HCT116 (cell line): Measurements from ENCODE around the gene MIER3. TPM values are rescaled to one million over a fixed set of nuclear protein-coding genes. Genes with fewer than 3 reads are reported as not detected.

Experiments used
- ATAC-seq: fragments of 200-7000 bp; cut with Tn5 transposase; 2 replicates; pipeline ENCODE4 v1.9.1; 2020; ENCODE audit warnings: mild to moderate bottlenecking, moderate library complexity
- BruUV-seq: library from RNA; stranded (reverse); fragments of 400-500 nt; replicated peaks from 2 replicates; lab custom pipeline; 2021; lab: Mats Ljungman, UMichigan
- CTCF ChIA-PET: fragments of 300-600 bp; sonication (Branson Sonifier 250); formaldehyde crosslinking; loops from one replicate; lab custom pipeline; 2021; ENCODE audit warnings: antibody characterized with exemption; lab: Charles Lee
- POLR2A ChIA-PET: fragments of 300-600, 350-600 bp; sonication (Branson Sonifier 250); formaldehyde crosslinking; loops from one replicate; lab custom pipeline; 2021; ENCODE audit warnings: antibody characterized with exemption; lab: Charles Lee
- RAD21 ChIA-PET, 2 experiments: fragments of 300-600 bp; sonication (Branson Sonifier 250); formaldehyde crosslinking; loops; one replicate each; lab custom pipeline; 2023; ENCODE audit warnings: low total read pairs in 2 of 2; ENCODE audit not compliant: uncharacterized antibody in 2 of 2, unreplicated experiment in 2 of 2, low non-redundant PET in 1 of 2; lab: Charles Lee
- DNase-seq: peaks from one replicate; pipeline ENCODE4 v3.0.0-alpha.2; 2010; ENCODE audit warnings: low read depth, low spot score
- H2AFZ ChIP-seq: fragments of 200-600 bp; shearing (Covaris generic), sonication (generic); 2 replicates; pipeline ENCODE4 v1.6.1; 2017; ENCODE audit warnings: low read depth, mixed run types, mixed read lengths, antibody characterized with exemption, low read length; ENCODE audit not compliant: poor library complexity, severe bottlenecking
- H3K27ac ChIP-seq: 2 replicates; pipeline ENCODE4 v1.5.1; 2012; ENCODE audit warnings: low read depth, low read length
- H3K27me3 ChIP-seq: fragments of 200-600 bp; sonication (generic); 2 replicates; pipeline ENCODE4 v1.6.1; 2016; ENCODE audit warnings: mixed run types, low read length, mixed read lengths; ENCODE audit not compliant: insufficient read depth
- H3K36me3 ChIP-seq, 2 experiments: fragments of 200-500 bp in 1 of 2; fragments of 200-600 bp in 1 of 2; sonication (Bioruptor generic) in 1 of 2; sonication (generic) in 1 of 2; 2 replicates each; pipeline versions ENCODE4 v1.5.1 to v1.6.1; 2014 to 2016; ENCODE audit warnings: low read length in 2 of 2, inconsistent platforms in 1 of 2, mixed read lengths in 1 of 2, mixed run types in 1 of 2; ENCODE audit not compliant: insufficient read depth in 2 of 2, control insufficient read depth in 1 of 2
- H3K4me1 ChIP-seq, 2 experiments: fragments of 200-600 bp in 1 of 2; sonication (generic) in 1 of 2; 2 replicates each; pipeline versions ENCODE4 v1.5.1 to v1.6.1; 2012 to 2017; ENCODE audit warnings: low read length in 2 of 2, inconsistent platforms in 1 of 2, mild to moderate bottlenecking in 1 of 2, mixed read lengths in 1 of 2, mixed run types in 1 of 2, moderate library complexity in 1 of 2; ENCODE audit not compliant: insufficient read depth in 2 of 2, control insufficient read depth in 1 of 2
- H3K4me2 ChIP-seq: fragments of 200-600 bp; sonication (generic); 2 replicates; pipeline ENCODE4 v1.6.1; 2017; ENCODE audit warnings: mixed run types, low read length, mixed read lengths
- H3K4me3 ChIP-seq, 2 experiments: fragments of 200-600 bp in 1 of 2; sonication (generic) in 1 of 2; replicated peaks in 1 of 2; 2 replicates each; pipeline ENCODE4 v1.5.1; 2011 to 2016; ENCODE audit warnings: low read length in 2 of 2, control low read depth in 1 of 2, low read depth in 1 of 2, mild to moderate bottlenecking in 1 of 2, mixed read lengths in 1 of 2, mixed run types in 1 of 2
- H3K79me2 ChIP-seq: fragments of 200-600 bp; sonication (generic); 2 replicates; pipeline ENCODE4 v1.6.1; 2017; ENCODE audit warnings: mild to moderate bottlenecking, mixed run types, low read length, moderate library complexity, mixed read lengths; ENCODE audit not compliant: insufficient read depth
- H3K9ac ChIP-seq: fragments of 200-600 bp; sonication (generic); 2 replicates; pipeline ENCODE4 v1.6.1; 2016; ENCODE audit warnings: low read length, mixed read lengths
- H3K9me2 ChIP-seq: fragments of 200-600 bp; sonication (generic), shearing (Covaris generic); 2 replicates; pipeline ENCODE4 v1.6.1; 2017; ENCODE audit warnings: mixed run types, mild to moderate bottlenecking, moderate library complexity; ENCODE audit not compliant: insufficient read depth
- H3K9me3 ChIP-seq, 2 experiments: fragments of 200-500 bp in 1 of 2; fragments of 200-600 bp in 1 of 2; sonication (Bioruptor generic) in 1 of 2; sonication (generic) in 1 of 2; 2 replicates each; pipeline ENCODE4 v1.6.1; 2014 to 2017; ENCODE audit warnings: low read length in 2 of 2, mixed read lengths in 2 of 2, inconsistent platforms in 1 of 2, low read depth in 1 of 2, mild to moderate bottlenecking in 1 of 2, mixed run types in 1 of 2, moderate library complexity in 1 of 2; ENCODE audit not compliant: control insufficient read depth in 1 of 2, insufficient read depth in 1 of 2
- H4K20me1 ChIP-seq: fragments of 200-600 bp; sonication (generic), shearing (Covaris generic); 2 replicates; pipeline ENCODE4 v1.6.1; 2017; ENCODE audit warnings: mixed run types, mild to moderate bottlenecking, moderate library complexity; ENCODE audit not compliant: insufficient read depth
- ATF3 ChIP-seq: IDR thresholded peaks from 2 replicates; pipeline ENCODE4 v1.6.1; 2012
- CBX3 ChIP-seq: IDR thresholded peaks from 2 replicates; pipeline ENCODE4 v1.6.1; 2012; ENCODE audit warnings: low read depth
- CEBPB ChIP-seq: IDR thresholded peaks from 2 replicates; pipeline ENCODE4 v1.6.1; 2012; ENCODE audit warnings: low read depth
- EGR1 ChIP-seq: IDR thresholded peaks from 2 replicates; pipeline ENCODE4 v1.6.1; 2012; ENCODE audit warnings: low read depth
- ELF1 ChIP-seq: IDR thresholded peaks from 2 replicates; pipeline ENCODE4 v1.6.1; 2012; ENCODE audit warnings: low read depth, borderline replicate concordance
- FOSL1 ChIP-seq: IDR thresholded peaks from 2 replicates; pipeline ENCODE4 v1.6.1; 2012; ENCODE audit warnings: low read depth
- JUND ChIP-seq: IDR thresholded peaks from 2 replicates; pipeline ENCODE4 v1.6.1; 2012
- POLR2AphosphoS5 ChIP-seq: IDR thresholded peaks from 2 replicates; pipeline ENCODE4 v1.6.1; 2011; ENCODE audit warnings: mild to moderate bottlenecking, low read depth, low read length, moderate library complexity
- RAD21 ChIP-seq: IDR thresholded peaks from 2 replicates; pipeline ENCODE4 v1.6.1; 2012; ENCODE audit warnings: low read depth, mild to moderate bottlenecking
- SIN3A ChIP-seq: IDR thresholded peaks from 2 replicates; pipeline ENCODE4 v1.6.1; 2012; ENCODE audit warnings: low read depth
- SP1 ChIP-seq: IDR thresholded peaks from 2 replicates; pipeline ENCODE4 v1.6.1; 2012; ENCODE audit warnings: low read depth
- SRF ChIP-seq: IDR thresholded peaks from 2 replicates; pipeline ENCODE4 v1.6.1; 2012; ENCODE audit warnings: low read depth
- YY1 ChIP-seq: IDR thresholded peaks from 2 replicates; pipeline ENCODE4 v1.6.1; 2011; ENCODE audit warnings: low read length, low read depth, moderate library complexity, mild to moderate bottlenecking; ENCODE audit not compliant: insufficient replicate concordance; ENCODE audit errors: extremely low read depth
- ZNF274 ChIP-seq: fragments of 200-500 bp; sonication (Bioruptor generic); IDR thresholded peaks from 2 replicates; pipeline ENCODE4 v1.6.1; 2014; ENCODE audit warnings: mild to moderate bottlenecking, low read depth, low read length, inconsistent platforms
- intact Hi-C: fragments of 100-400 bp; cut with micrococcal nuclease; formaldehyde crosslinking; loops from 2 replicates; pipeline ENCODE4 v1.10.0; 2022
- total RNA-seq: library from RNA; stranded (reverse); gene quantifications from one replicate; pipeline ENCODE4 v1.2.1, GENCODE V29; 2021; ENCODE audit not compliant: unreplicated experiment
- TF ChIP-seq, protein P1 (sequence below): IDR thresholded peaks from 2 replicates; pipeline ENCODE4 v1.6.1; 2012; ENCODE audit warnings: low read depth
- TF ChIP-seq, protein P2 (sequence below): IDR thresholded peaks from 2 replicates; pipeline ENCODE4 v1.6.1; 2012
- TF ChIP-seq, protein P3 (sequence below): IDR thresholded peaks from 2 replicates; pipeline ENCODE4 v1.6.1; 2011; ENCODE audit warnings: mild to moderate bottlenecking, low read length, moderate library complexity; ENCODE audit not compliant: insufficient replicate concordance; ENCODE audit errors: extremely low read depth

The MIER3 gene
- total RNA-seq, 1 experiment from 2014 or later: 21.9 TPM

- ChIA-PET CTCF (no interaction called here), POLR2A (no interaction called here), RAD21 (no interaction called here)
- intact Hi-C loops: no loop called here
- Histone ChIP-seq H3K9me2 (no peaks in the 10 kb centered on the region), H2AFZ (no peak overlapping the region), H3K27ac (no peak overlapping the region), H3K9ac (no peak overlapping the region), H3K27me3 (no peaks in the 10 kb centered on the region), H3K36me3 (no peaks in the 10 kb centered on the region), H3K4me3 (no peak overlapping the region), H3K4me2 (no peak overlapping the region), H3K79me2 (no peaks in the 10 kb centered on the region), H3K9me3 (no peaks in the 10 kb centered on the region), H3K4me1 (peaks cover 0 to 3% of the 10 kb centered on the region in 2 experiments; a peak in 1 of 4 replicates), H4K20me1 (no peaks in the 10 kb centered on the region)
- BruUV-seq: no TSS peak
- TF ChIP-seq, protein P1, sequence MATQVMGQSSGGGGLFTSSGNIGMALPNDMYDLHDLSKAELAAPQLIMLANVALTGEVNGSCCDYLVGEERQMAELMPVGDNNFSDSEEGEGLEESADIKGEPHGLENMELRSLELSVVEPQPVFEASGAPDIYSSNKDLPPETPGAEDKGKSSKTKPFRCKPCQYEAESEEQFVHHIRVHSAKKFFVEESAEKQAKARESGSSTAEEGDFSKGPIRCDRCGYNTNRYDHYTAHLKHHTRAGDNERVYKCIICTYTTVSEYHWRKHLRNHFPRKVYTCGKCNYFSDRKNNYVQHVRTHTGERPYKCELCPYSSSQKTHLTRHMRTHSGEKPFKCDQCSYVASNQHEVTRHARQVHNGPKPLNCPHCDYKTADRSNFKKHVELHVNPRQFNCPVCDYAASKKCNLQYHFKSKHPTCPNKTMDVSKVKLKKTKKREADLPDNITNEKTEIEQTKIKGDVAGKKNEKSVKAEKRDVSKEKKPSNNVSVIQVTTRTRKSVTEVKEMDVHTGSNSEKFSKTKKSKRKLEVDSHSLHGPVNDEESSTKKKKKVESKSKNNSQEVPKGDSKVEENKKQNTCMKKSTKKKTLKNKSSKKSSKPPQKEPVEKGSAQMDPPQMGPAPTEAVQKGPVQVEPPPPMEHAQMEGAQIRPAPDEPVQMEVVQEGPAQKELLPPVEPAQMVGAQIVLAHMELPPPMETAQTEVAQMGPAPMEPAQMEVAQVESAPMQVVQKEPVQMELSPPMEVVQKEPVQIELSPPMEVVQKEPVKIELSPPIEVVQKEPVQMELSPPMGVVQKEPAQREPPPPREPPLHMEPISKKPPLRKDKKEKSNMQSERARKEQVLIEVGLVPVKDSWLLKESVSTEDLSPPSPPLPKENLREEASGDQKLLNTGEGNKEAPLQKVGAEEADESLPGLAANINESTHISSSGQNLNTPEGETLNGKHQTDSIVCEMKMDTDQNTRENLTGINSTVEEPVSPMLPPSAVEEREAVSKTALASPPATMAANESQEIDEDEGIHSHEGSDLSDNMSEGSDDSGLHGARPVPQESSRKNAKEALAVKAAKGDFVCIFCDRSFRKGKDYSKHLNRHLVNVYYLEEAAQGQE: no peak
- TF ChIP-seq YY1: no peak
- no peak for TF ChIP-seq RAD21
- no peak for TF ChIP-seq CEBPB
- TF ChIP-seq, protein P2, sequence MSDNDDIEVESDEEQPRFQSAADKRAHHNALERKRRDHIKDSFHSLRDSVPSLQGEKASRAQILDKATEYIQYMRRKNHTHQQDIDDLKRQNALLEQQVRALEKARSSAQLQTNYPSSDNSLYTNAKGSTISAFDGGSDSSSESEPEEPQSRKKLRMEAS: no peak
- TF ChIP-seq ELF1: no peak
- no peak for TF ChIP-seq SRF
- no peak for TF ChIP-seq CBX3
- no peak for TF ChIP-seq POLR2AphosphoS5
- no peak for TF ChIP-seq JUND
- no peak for TF ChIP-seq FOSL1
- TF ChIP-seq EGR1: no peak
- no peak for TF ChIP-seq SIN3A
- no peak for TF ChIP-seq SP1
- TF ChIP-seq, protein P3, sequence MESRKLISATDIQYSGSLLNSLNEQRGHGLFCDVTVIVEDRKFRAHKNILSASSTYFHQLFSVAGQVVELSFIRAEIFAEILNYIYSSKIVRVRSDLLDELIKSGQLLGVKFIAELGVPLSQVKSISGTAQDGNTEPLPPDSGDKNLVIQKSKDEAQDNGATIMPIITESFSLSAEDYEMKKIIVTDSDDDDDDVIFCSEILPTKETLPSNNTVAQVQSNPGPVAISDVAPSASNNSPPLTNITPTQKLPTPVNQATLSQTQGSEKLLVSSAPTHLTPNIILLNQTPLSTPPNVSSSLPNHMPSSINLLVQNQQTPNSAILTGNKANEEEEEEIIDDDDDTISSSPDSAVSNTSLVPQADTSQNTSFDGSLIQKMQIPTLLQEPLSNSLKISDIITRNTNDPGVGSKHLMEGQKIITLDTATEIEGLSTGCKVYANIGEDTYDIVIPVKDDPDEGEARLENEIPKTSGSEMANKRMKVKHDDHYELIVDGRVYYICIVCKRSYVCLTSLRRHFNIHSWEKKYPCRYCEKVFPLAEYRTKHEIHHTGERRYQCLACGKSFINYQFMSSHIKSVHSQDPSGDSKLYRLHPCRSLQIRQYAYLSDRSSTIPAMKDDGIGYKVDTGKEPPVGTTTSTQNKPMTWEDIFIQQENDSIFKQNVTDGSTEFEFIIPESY: no peak
- TF ChIP-seq ATF3: no peak
- TF ChIP-seq ZNF274: no peak
- ATAC-seq (no peak), DNase-seq (no peak)
Observed at GRCh38 chr5:56971275-56971674, 19.4 kb upstream of the MIER3 start.
